Glutamatergic neuron (in vitro differentiated cells): ENCODE measurements around the gene PEAK1. TPM values are rescaled to one million over a fixed set of nuclear protein-coding genes. Genes with fewer than 3 reads are reported as not detected.

Experiments used
- DNase-seq: peaks from one replicate; pipeline ENCODE4 v3.0.0; 2022
- H3K27ac Mint-ChIP-seq: one replicate; pipeline ENCODE4 v1.8.0; 2020; ENCODE audit warnings: mild to moderate bottlenecking, mixed read lengths, inconsistent platforms; ENCODE audit not compliant: unreplicated experiment
- H3K27me3 Mint-ChIP-seq: one replicate; pipeline ENCODE4 v1.8.0; 2020; ENCODE audit warnings: mild to moderate bottlenecking, moderate library complexity, mixed read lengths, inconsistent platforms; ENCODE audit not compliant: unreplicated experiment
- H3K36me3 Mint-ChIP-seq: one replicate; pipeline ENCODE4 v1.8.0; 2020; ENCODE audit warnings: mild to moderate bottlenecking, mixed read lengths, inconsistent platforms; ENCODE audit not compliant: unreplicated experiment
- H3K4me1 Mint-ChIP-seq: one replicate; pipeline ENCODE4 v1.8.0; 2020; ENCODE audit warnings: mild to moderate bottlenecking, low read depth, mixed read lengths, inconsistent platforms; ENCODE audit not compliant: unreplicated experiment
- H3K4me3 Mint-ChIP-seq: one replicate; pipeline ENCODE4 v1.8.0; 2020; ENCODE audit warnings: mild to moderate bottlenecking, mixed read lengths, inconsistent platforms; ENCODE audit not compliant: unreplicated experiment
- H3K9me3 Mint-ChIP-seq: one replicate; pipeline ENCODE4 v1.8.0; 2020; ENCODE audit warnings: mild to moderate bottlenecking, moderate library complexity, mixed read lengths, inconsistent platforms; ENCODE audit not compliant: unreplicated experiment
- CTCF ChIP-seq: fragments of 200-600 bp; sonication (generic); IDR thresholded peaks from one replicate; pipeline ENCODE4 v1.5.0; 2021; ENCODE audit not compliant: partially characterized antibody, unreplicated experiment
- total RNA-seq: library from RNA; stranded (reverse); fragmentation: NEBNext Ultra II Directional; extraction: Animal tissue kit (Norgen Biotek cat#: 25700); gene quantifications from one replicate; pipeline ENCODE4 v1.2.1, GENCODE V29; 2021; ENCODE audit not compliant: unreplicated experiment

PEAK1 gene
- total RNA-seq, 1 donor from 2014 or later = 110 TPM

DNA sequence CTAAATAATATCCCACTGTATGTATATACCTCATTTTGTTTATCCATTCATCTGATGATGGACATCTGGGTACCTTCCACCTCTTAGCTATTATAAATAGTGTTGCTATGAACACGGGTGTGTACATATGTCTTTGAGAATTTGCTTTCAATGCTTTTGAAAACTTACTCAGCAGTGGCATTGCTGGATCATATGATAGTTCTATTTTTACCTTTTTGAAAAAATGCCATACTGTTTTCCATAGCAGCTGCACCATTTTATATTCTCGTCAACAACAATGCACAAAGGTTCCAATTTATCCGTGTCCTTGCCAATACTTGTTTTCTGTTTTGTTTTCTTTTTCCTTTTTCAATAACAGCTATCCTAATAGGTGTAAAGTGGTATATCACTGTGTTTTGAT lies 77.1 kb downstream of the PEAK1 start:
- peaks cover 17% of the 10 kb centered on the region for H3K4me1 Mint-ChIP-seq
- no peak for TF ChIP-seq CTCF
- no peak for DNase-seq

DNA sequence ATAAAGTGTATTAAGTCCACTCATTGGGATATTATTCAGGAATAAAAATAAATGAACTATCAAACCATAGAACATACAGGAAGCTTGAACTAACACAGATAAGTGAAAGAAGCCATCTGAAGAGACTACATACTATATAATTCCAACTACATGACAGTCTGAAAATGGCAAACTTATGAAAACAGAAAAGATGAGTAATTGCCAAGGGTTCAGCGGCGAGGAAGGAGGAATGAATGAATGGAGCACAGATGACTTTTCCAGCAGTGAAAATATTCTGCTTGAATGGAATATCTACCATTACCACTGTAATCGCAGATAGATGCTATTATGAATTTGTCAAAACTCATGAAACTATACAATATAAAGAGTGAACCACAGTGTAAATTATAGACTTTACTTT lies 79.7 kb downstream of the PEAK1 start:
- DNase-seq = no peak
- peaks cover 4% of the 10 kb centered on the region for H3K36me3 Mint-ChIP-seq
- H3K4me1 Mint-ChIP-seq = peaks cover 3% of the 10 kb centered on the region
- no peaks in the 10 kb centered on the region for H3K9me3 Mint-ChIP-seq
- no peak for TF ChIP-seq CTCF
- no peak overlapping the region for H3K4me3 Mint-ChIP-seq
- H3K27ac Mint-ChIP-seq = no peak overlapping the region
- no peaks in the 10 kb centered on the region for H3K27me3 Mint-ChIP-seq

More for the DNA sequence above, 77.1 kb downstream of the PEAK1 start:
- Mint-ChIP-seq H3K36me3 (peaks cover 4% of the 10 kb centered on the region), H3K4me3 (no peak overlapping the region), H3K27me3 (no peaks in the 10 kb centered on the region), H3K27ac (no peak overlapping the region), H3K9me3 (no peaks in the 10 kb centered on the region)

DNA sequence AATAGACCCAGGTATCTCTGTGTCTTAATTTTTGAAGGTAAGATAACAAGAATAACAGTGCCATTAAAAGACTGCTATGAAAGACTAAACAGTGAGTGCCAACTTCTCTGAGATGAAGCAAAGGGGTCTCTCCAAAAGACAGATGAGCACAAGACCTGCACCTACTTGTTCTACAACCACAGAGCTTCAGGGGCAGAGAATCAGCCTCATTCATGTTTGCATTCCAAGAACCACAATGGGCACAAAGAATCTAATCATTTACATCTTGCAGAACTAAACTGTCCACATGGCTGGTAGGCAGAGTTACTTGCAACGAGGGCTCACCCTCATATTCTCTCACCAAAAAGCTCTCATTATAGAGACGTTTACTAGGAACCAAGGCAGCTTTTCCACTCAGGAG lies 83.9 kb downstream of the PEAK1 start:
- TF ChIP-seq CTCF = no peak
- no peaks in the 10 kb centered on the region for H3K36me3 Mint-ChIP-seq
- H3K27me3 Mint-ChIP-seq = no peaks in the 10 kb centered on the region
- no peak overlapping the region for H3K4me3 Mint-ChIP-seq
- no peak overlapping the region for H3K27ac Mint-ChIP-seq
- H3K4me1 Mint-ChIP-seq = peaks cover 3% of the 10 kb centered on the region
- DNase-seq = no peak
- no peaks in the 10 kb centered on the region for H3K9me3 Mint-ChIP-seq

GRCh38 chr15:77335298-77335697 lies 84.6 kb downstream of the PEAK1 start:
- Mint-ChIP-seq H3K27ac (no peak overlapping the region), H3K4me1 (peaks cover 3% of the 10 kb centered on the region), H3K36me3 (no peaks in the 10 kb centered on the region), H3K27me3 (no peaks in the 10 kb centered on the region), H3K4me3 (no peak overlapping the region), H3K9me3 (no peaks in the 10 kb centered on the region)
- no peak for DNase-seq
- no peak for TF ChIP-seq CTCF

DNA sequence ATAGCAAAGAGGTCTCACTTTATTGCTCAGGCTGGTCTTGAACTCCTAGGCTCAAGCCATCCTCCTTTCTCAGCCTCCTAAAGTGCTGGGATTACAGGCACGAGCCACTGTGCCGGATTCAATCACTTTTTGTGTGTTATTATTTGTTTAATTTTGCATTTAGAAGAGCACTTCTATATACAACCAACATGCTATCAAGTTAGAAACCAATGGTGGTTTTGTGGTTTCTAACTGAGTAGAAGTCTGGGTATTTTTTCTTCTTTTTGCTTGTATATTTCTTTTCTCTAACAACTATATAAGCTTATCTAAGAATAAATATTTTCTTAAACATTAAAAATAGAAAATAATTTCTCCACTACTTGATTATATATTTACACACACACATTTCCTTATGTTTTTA lies 86.7 kb downstream of the PEAK1 start:
- DNase-seq = no peak
- no peaks in the 10 kb centered on the region for H3K36me3 Mint-ChIP-seq
- H3K27ac Mint-ChIP-seq = no peak overlapping the region
- no peak for TF ChIP-seq CTCF
- no peaks in the 10 kb centered on the region for H3K9me3 Mint-ChIP-seq
- H3K27me3 Mint-ChIP-seq = no peaks in the 10 kb centered on the region
- H3K4me3 Mint-ChIP-seq = no peak overlapping the region
- peaks cover 1% of the 10 kb centered on the region for H3K4me1 Mint-ChIP-seq
